Stimulated activated CD4-positive, alpha-beta T cell treated with anti-CD3 and anti-CD28 coated beads, Interleukin-1b, Interleukin-23, amount 100 ng/mL, for 4 hours (primary cell): Measurements from ENCODE around the gene RABGEF1.
A peak's percentile ranks its signal among the peaks of the same experiment; 100 is the strongest.
"Not testable (repeated sequence)": the region's sequence is repeated elsewhere in the genome, so short reads cannot be mapped to it uniquely, and the experiment has no call there.

Experiments
- DNase-seq, 2 donors: peaks; one replicate each; pipeline ENCODE4 v3.0.0-alpha.2; 2020; ENCODE audit warnings: low read depth in 2 of 2

Gene RABGEF1

GRCh38 chr7:66735154-66735553 lies 5.4 kb upstream of the RABGEF1 start:
- no peak for DNase-seq

- no peak for DNase-seq
Observed at GRCh38 chr7:66735850-66736249, 4.7 kb upstream of the RABGEF1 start.

GRCh38 chr7:66736892-66737291 lies 3.6 kb upstream of the RABGEF1 start:
- no peak for DNase-seq

GRCh38 chr7:66737667-66738066 lies 2.9 kb upstream of the RABGEF1 start:
- DNase-seq, result no peak

GRCh38 chr7:66739477-66739876 lies 1.1 kb upstream of the RABGEF1 start:
- no peak for DNase-seq

- no peak for DNase-seq
Observed at GRCh38 chr7:66739953-66740301, 606 bp upstream of the RABGEF1 start.

GRCh38 chr7:66740980-66741709 lies 612 bp downstream of the RABGEF1 start:
- peak; percentile 3 to 28 for DNase-seq

- no peak for DNase-seq
Observed at GRCh38 chr7:66741710-66742049, 1.1 kb downstream of the RABGEF1 start.

- DNase-seq, result not testable (repeated sequence)
Observed at GRCh38 chr7:66742298-66742697, 1.8 kb downstream of the RABGEF1 start.

GRCh38 chr7:66743920-66744319 lies 3.4 kb downstream of the RABGEF1 start:
- no peak for DNase-seq

GRCh38 chr7:66747385-66747784 lies 6.9 kb downstream of the RABGEF1 start:
- no peak for DNase-seq

- no peak for DNase-seq
Observed at GRCh38 chr7:66747881-66748511, 7.5 kb downstream of the RABGEF1 start.

GRCh38 chr7:66748791-66749190 lies 8.3 kb downstream of the RABGEF1 start:
- DNase-seq, result no peak

GRCh38 chr7:66751945-66752344 lies 11.4 kb downstream of the RABGEF1 start:
- no peak for DNase-seq

- no peak for DNase-seq
Observed at GRCh38 chr7:66754541-66754940, 14.0 kb downstream of the RABGEF1 start.

- DNase-seq, result not testable (repeated sequence)
Observed at GRCh38 chr7:66755059-66755458, 14.5 kb downstream of the RABGEF1 start.

GRCh38 chr7:66756227-66756626 lies 15.7 kb downstream of the RABGEF1 start:
- DNase-seq, result not testable (repeated sequence)

GRCh38 chr7:66756889-66757288 lies 16.4 kb downstream of the RABGEF1 start:
- no peak for DNase-seq

GRCh38 chr7:66757939-66758338 lies 17.4 kb downstream of the RABGEF1 start:
- DNase-seq, result no peak

GRCh38 chr7:66758950-66759628 lies 18.6 kb downstream of the RABGEF1 start:
- DNase-seq, result no peak

- not testable (repeated sequence) for DNase-seq
Observed at GRCh38 chr7:66763183-66763582, 22.6 kb downstream of the RABGEF1 start.

- DNase-seq, result not testable (repeated sequence)
Observed at GRCh38 chr7:66763633-66764355, 23.3 kb downstream of the RABGEF1 start.
